Endothelial cell of umbilical vein (primary cell): ENCODE results near the gene PTX3. TPM values are rescaled to one million over a fixed set of nuclear protein-coding genes. Genes with fewer than 3 reads are reported as not detected.

Experiments used
- BruUV-seq: library from RNA; stranded (reverse); fragments of 400-500 nt; replicated peaks from 2 replicates; lab custom pipeline; 2021; lab: Mats Ljungman, UMichigan
- CTCF ChIA-PET: fragments of 300-600, 350-600 bp; sonication (Branson Sonifier 250); formaldehyde crosslinking; loops from one replicate; lab custom pipeline; 2021; ENCODE audit warnings: antibody characterized with exemption, inconsistent platforms; lab: Charles Lee
- POLR2A ChIA-PET: fragments of 300-600, 350-600 bp; sonication (Branson Sonifier 250); formaldehyde crosslinking; loops from one replicate; lab custom pipeline; 2021; ENCODE audit warnings: antibody characterized with exemption, inconsistent platforms; lab: Charles Lee
- DNase-seq: peaks from one replicate; pipeline ENCODE4 v3.0.0-alpha.2; 2011; ENCODE audit warnings: low read depth, low spot score
- FAIRE-seq: peaks from 2 replicates; lab custom pipeline; 2011; peaks lifted over from hg19 to GRCh38; lab: Jason Lieb, UNC
- H2AFZ ChIP-seq: 2 replicates; pipeline ENCODE4 v1.6.0; 2012; ENCODE audit warnings: low read depth, low read length, control low read depth, inconsistent platforms
- H3K27ac ChIP-seq: 2 replicates; pipeline ENCODE4 v1.5.1; 2011; ENCODE audit warnings: low read depth, mild to moderate bottlenecking, control low read depth, low read length, moderate library complexity; ENCODE audit not compliant: insufficient read depth
- H3K27me3 ChIP-seq, 2 experiments: 2 replicates each; pipeline versions ENCODE4 v1.6.0 to v1.6.1; 2011; ENCODE audit warnings: low read length in 2 of 2, mixed read lengths in 1 of 2; ENCODE audit not compliant: control insufficient read depth in 2 of 2, insufficient read depth in 2 of 2
- H3K36me3 ChIP-seq, 2 experiments: 2 replicates in 1 of 2; 3 replicates in 1 of 2; pipeline ENCODE4 v1.5.1; 2011; ENCODE audit warnings: low read length in 2 of 2, mild to moderate bottlenecking in 1 of 2, moderate library complexity in 1 of 2; ENCODE audit not compliant: control insufficient read depth in 2 of 2, insufficient read depth in 2 of 2; ENCODE audit errors: extremely low read depth in 1 of 2
- H3K4me1 ChIP-seq: 3 replicates; pipeline ENCODE4 v1.5.1; 2011; ENCODE audit warnings: mild to moderate bottlenecking, low read length; ENCODE audit not compliant: control insufficient read depth, insufficient read depth; ENCODE audit errors: extremely low read depth
- H3K4me2 ChIP-seq: 2 replicates; pipeline ENCODE4 v1.6.1; 2011; ENCODE audit warnings: low read length, control low read depth, mixed read lengths; ENCODE audit not compliant: insufficient read depth
- H3K4me3 ChIP-seq, 3 experiments: fragments of 200-600 bp in 1 of 3; sonication (generic), shearing (Covaris generic) in 1 of 3; replicated peaks in 1 of 3; 2 replicates each; pipeline ENCODE4 v1.5.1; 2011 to 2016; ENCODE audit warnings: control low read depth in 3 of 3, low read length in 3 of 3, mild to moderate bottlenecking in 2 of 3, inconsistent platforms in 1 of 3, low read depth in 1 of 3, moderate library complexity in 1 of 3; ENCODE audit not compliant: insufficient read depth in 1 of 3
- H3K79me2 ChIP-seq: 2 replicates; pipeline ENCODE4 v1.6.0; 2012; ENCODE audit warnings: low read length, inconsistent platforms; ENCODE audit not compliant: control insufficient read depth, insufficient read depth
- H3K9ac ChIP-seq: replicated peaks from 2 replicates; pipeline ENCODE3; 2011; ENCODE audit warnings: low read length, control low read depth; ENCODE audit not compliant: insufficient read depth; ENCODE audit errors: extremely low read depth
- H3K9me1 ChIP-seq: replicated peaks from 3 replicates; pipeline ENCODE4 v1.6.0; 2011; ENCODE audit warnings: mild to moderate bottlenecking, low read length; ENCODE audit not compliant: control insufficient read depth, insufficient read depth; ENCODE audit errors: extremely low read depth
- H3K9me3 ChIP-seq: replicated peaks from 2 replicates; pipeline ENCODE4 v1.5.1; 2012; ENCODE audit warnings: low read length, inconsistent platforms; ENCODE audit not compliant: control insufficient read depth, insufficient read depth
- H4K20me1 ChIP-seq: replicated peaks from 2 replicates; pipeline ENCODE3; 2011; ENCODE audit warnings: mild to moderate bottlenecking, low read length; ENCODE audit not compliant: control insufficient read depth, insufficient read depth; ENCODE audit errors: extremely low read depth
- CTCF ChIP-seq, 2 donors: IDR thresholded peaks; 1 replicate in 1 of 2; 2 replicates in 1 of 2; pipeline ENCODE4 v1.5.1; 2011; ENCODE audit warnings: low read length in 2 of 2, mild to moderate bottlenecking in 2 of 2, moderate library complexity in 2 of 2, control low read depth in 1 of 2, inconsistent platforms in 1 of 2, low read depth in 1 of 2; ENCODE audit not compliant: insufficient read depth in 1 of 2; ENCODE audit errors: extremely low read depth in 1 of 2
- EZH2 ChIP-seq: IDR thresholded peaks from 2 replicates; pipeline ENCODE4 v1.6.1; 2012; ENCODE audit warnings: borderline replicate concordance, low read depth, mild to moderate bottlenecking, moderate library complexity, low read length, inconsistent platforms; ENCODE audit not compliant: severe bottlenecking
- FOS ChIP-seq: IDR thresholded peaks from 2 replicates; pipeline ENCODE4 v1.6.1; 2011; ENCODE audit warnings: mild to moderate bottlenecking, low read length, moderate library complexity, borderline replicate concordance; ENCODE audit not compliant: insufficient read depth
- JUN ChIP-seq: IDR thresholded peaks from 2 replicates; pipeline ENCODE4 v1.6.1; 2011; ENCODE audit warnings: borderline replicate concordance, low read depth; ENCODE audit not compliant: insufficient read length, insufficient read depth
- MAX ChIP-seq: IDR thresholded peaks from 2 replicates; pipeline ENCODE4 v1.6.1; 2011; ENCODE audit not compliant: insufficient read depth, insufficient read length
- MYC ChIP-seq: IDR thresholded peaks from one replicate; pipeline ENCODE4 v1.6.1; 2011; ENCODE audit warnings: mild to moderate bottlenecking, low read depth, low read length
- POLR2A ChIP-seq: IDR thresholded peaks from 2 replicates; pipeline ENCODE4 v1.6.1; 2012; ENCODE audit warnings: low read depth, mild to moderate bottlenecking, control low read depth, low read length
- dilution Hi-C: fragments of 300-500 bp; cut with MboI; formaldehyde crosslinking; loops from one replicate; pipeline ENCODE4 v1.15.0; 2019; ENCODE audit warnings: low sequenced_read_pairs; ENCODE audit not compliant: extremely low pct_ligation_motif_present
- intact Hi-C: fragments of 100-400 bp; cut with micrococcal nuclease; formaldehyde crosslinking; loops from one replicate; pipeline ENCODE4 v1.10.0; 2022
- polyA plus RNA-seq, 4 experiments: library from polyadenylated mRNA; depleted of rRNA in 3 of 4; stranded (reverse) in 3 of 4; unstranded in 1 of 4; fragments of >200 nt; gene quantifications; 2 replicates each; pipeline versions ENCODE4 v1.2.1 to v1.2.3, GENCODE V29; 2011 to 2012; ENCODE audit warnings: missing spikeins in 1 of 4
- total RNA-seq: library from RNA; stranded (reverse); gene quantifications from 2 replicates; pipeline ENCODE4 v1.2.3, GENCODE V29; 2021

PTX3 gene
- total and polyA plus RNA-seq, 2 donors (not counting 3 experiments of a cell fraction or from before 2014, with no cell fraction given): 122 to 172 TPM

GRCh38 chr3:157464321-157464720 is 27.7 kb downstream of the PTX3 start:
- H3K27ac ChIP-seq: no peak overlapping the region
- CTCF ChIA-PET: interaction anchor here (0.7 to 1.9 kb wide), 8 partner anchors 11 to 274 kb away, joined by 3 to 5 read pairs (median 3); no protein-coding TSS in a partner anchor

More at GRCh38 chr3:157464321-157464720, 27.7 kb downstream of the PTX3 start:
- H3K4me3 ChIP-seq: no peak overlapping the region
- POLR2A ChIA-PET: no interaction called here
- no peak overlapping the region for H3K9ac ChIP-seq
- no peak overlapping the region for H2AFZ ChIP-seq
- H3K27me3 ChIP-seq: no peaks in the 10 kb centered on the region
- no peaks in the 10 kb centered on the region for H4K20me1 ChIP-seq
- H3K4me1 ChIP-seq: peaks cover 49% of the 10 kb centered on the region
- intact Hi-C loops: no loop called here
- TF ChIP-seq MAX: no peak
- TF ChIP-seq EZH2: no peak
- no peak for TF ChIP-seq POLR2A
- no peak for TF ChIP-seq FOS
- no peak for TF ChIP-seq JUN
- TF ChIP-seq CTCF (IDR thresholded peaks at IDR 0.05; ENCODE audit: extremely low read depth in 1 of 2, insufficient read depth in 1 of 2, low read depth in 1 of 2, low read length in 2 of 2): no peak
- TF ChIP-seq MYC: no peak
- peaks cover 61% of the 10 kb centered on the region for H3K79me2 ChIP-seq
- no peaks in the 10 kb centered on the region for H3K9me3 ChIP-seq
- no peak for FAIRE-seq
- no TSS peak for BruUV-seq
- H3K9me1 ChIP-seq: no peaks in the 10 kb centered on the region
- H3K36me3 ChIP-seq: peaks cover 2 to 16% of the 10 kb centered on the region in 2 experiments
- DNase-seq: no peak
- no peak overlapping the region for H3K4me2 ChIP-seq
- dilution Hi-C loops: no loop called here
